Astrocyte (in vitro differentiated cells and primary cell): ENCODE data around the gene GABRE. TPM values are rescaled to one million over a fixed set of nuclear protein-coding genes. Genes with fewer than 3 reads are reported as not detected.

Experiments used
- DNase-seq: peaks from one replicate; pipeline ENCODE4 v3.0.0-alpha.2; 2010; ENCODE audit warnings: low read depth
- FAIRE-seq: peaks from 2 replicates; lab custom pipeline; 2011; peaks lifted over from hg19 to GRCh38; lab: Jason Lieb, UNC
- H2AFZ ChIP-seq: 2 replicates; pipeline ENCODE4 v1.6.0; 2012; ENCODE audit warnings: low read depth, low read length, inconsistent platforms
- H3K27ac ChIP-seq: 2 replicates; pipeline ENCODE4 v1.5.1; 2011; ENCODE audit warnings: low read depth, low read length, inconsistent platforms
- H3K27me3 ChIP-seq: 2 replicates; pipeline ENCODE4 v1.6.0; 2011; ENCODE audit warnings: low read length, inconsistent platforms; ENCODE audit not compliant: insufficient read depth
- H3K36me3 ChIP-seq: 2 replicates; pipeline ENCODE4 v1.5.1; 2011; ENCODE audit warnings: low read length, inconsistent platforms; ENCODE audit not compliant: insufficient read depth
- H3K4me1 ChIP-seq: 2 replicates; pipeline ENCODE4 v1.5.1; 2011; ENCODE audit warnings: low read length, inconsistent platforms; ENCODE audit not compliant: insufficient read depth
- H3K4me2 ChIP-seq: 2 replicates; pipeline ENCODE4 v1.6.0; 2012; ENCODE audit warnings: low read length, inconsistent platforms
- H3K4me3 ChIP-seq: 2 replicates; pipeline ENCODE4 v1.5.1; 2011; ENCODE audit warnings: low read depth, mild to moderate bottlenecking, low read length, inconsistent platforms; ENCODE audit not compliant: insufficient read depth
- H3K79me2 ChIP-seq: 2 replicates; pipeline ENCODE4 v1.6.0; 2012; ENCODE audit warnings: mild to moderate bottlenecking, low read length, inconsistent platforms; ENCODE audit not compliant: insufficient read depth
- H3K9ac ChIP-seq: 2 replicates; pipeline ENCODE4 v1.6.0; 2012; ENCODE audit warnings: mild to moderate bottlenecking, low read length, inconsistent platforms
- H3K9me3 ChIP-seq: 2 replicates; pipeline ENCODE4 v1.5.1; 2012; ENCODE audit warnings: low read depth, mild to moderate bottlenecking, low read length, inconsistent platforms; ENCODE audit not compliant: insufficient read depth
- H4K20me1 ChIP-seq: 2 replicates; pipeline ENCODE4 v1.6.0; 2012; ENCODE audit warnings: low read length, inconsistent platforms; ENCODE audit not compliant: insufficient read depth
- H3K27ac Mint-ChIP-seq: one replicate; pipeline ENCODE4 v1.8.0; 2021; ENCODE audit warnings: mild to moderate bottlenecking, mixed read lengths; ENCODE audit not compliant: unreplicated experiment
- H3K27me3 Mint-ChIP-seq: one replicate; pipeline ENCODE4 v1.8.0; 2021; ENCODE audit warnings: low read depth, mixed read lengths; ENCODE audit not compliant: unreplicated experiment
- H3K36me3 Mint-ChIP-seq: one replicate; pipeline ENCODE4 v1.8.0; 2021; ENCODE audit warnings: low read depth, mixed read lengths; ENCODE audit not compliant: unreplicated experiment
- H3K4me1 Mint-ChIP-seq: one replicate; pipeline ENCODE4 v1.8.0; 2021; ENCODE audit warnings: low read depth, mixed read lengths; ENCODE audit not compliant: unreplicated experiment
- H3K4me3 Mint-ChIP-seq: one replicate; pipeline ENCODE4 v1.8.0; 2021; ENCODE audit warnings: mild to moderate bottlenecking, moderate library complexity, mixed read lengths; ENCODE audit not compliant: unreplicated experiment
- H3K9me3 Mint-ChIP-seq: one replicate; pipeline ENCODE4 v1.8.0; 2021; ENCODE audit warnings: mild to moderate bottlenecking, mixed read lengths; ENCODE audit not compliant: unreplicated experiment
- CTCF ChIP-seq: IDR thresholded peaks from 2 replicates; pipeline ENCODE4 v1.5.1; 2011; ENCODE audit warnings: low read depth, mild to moderate bottlenecking, inconsistent platforms, low read length, moderate library complexity; ENCODE audit not compliant: insufficient read depth
- EZH2 ChIP-seq: IDR thresholded peaks from 2 replicates; pipeline ENCODE4 v1.6.1; 2012; ENCODE audit warnings: mild to moderate bottlenecking, low read length, inconsistent platforms; ENCODE audit not compliant: insufficient read depth
- total RNA-seq: library from RNA; stranded (reverse); gene quantifications from 2 replicates; pipeline ENCODE4 v1.2.1, GENCODE V29; 2021

GABRE gene
- total RNA-seq, 1 donor from 2014 or later = 1.8 TPM

DNA sequence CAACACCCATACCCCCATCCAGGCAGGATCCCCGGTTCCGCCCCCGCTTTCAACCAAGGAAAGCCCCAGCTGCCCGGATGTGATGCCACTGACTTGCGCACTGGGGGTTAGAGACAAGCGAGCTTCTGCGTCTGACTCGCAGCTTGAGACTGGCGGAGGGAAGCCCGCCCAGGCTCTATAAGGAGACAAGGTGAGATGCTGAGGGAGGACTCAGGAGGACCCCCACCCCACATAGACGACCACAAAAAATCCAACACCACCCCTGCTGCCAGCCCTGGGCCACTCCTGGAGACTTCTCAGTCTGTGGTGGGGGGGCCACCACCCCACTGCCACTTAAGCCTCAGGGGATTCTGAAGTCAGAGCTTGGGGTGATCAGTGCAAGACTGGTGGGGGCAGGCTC is 61.7 kb downstream of the GABRE start, which contains the start of gene MAGEA4:
MAGEA4 (plus strand) TSS at position 110 of the 400 bp plus-strand sequence. CDS start 10,776 bp downstream, outside the sequence.
- TF ChIP-seq CTCF = no peak
- no peak for TF ChIP-seq EZH2
- Mint-ChIP-seq H3K4me1 (no peaks in the 10 kb centered on the region), H3K36me3 (no peaks in the 10 kb centered on the region), H3K9me3 (no peaks in the 10 kb centered on the region), H3K27ac (no peak within 1 kb of the TSS), H3K4me3 (no peak within 1 kb of the TSS), H3K27me3 (peaks cover 4% of the 10 kb centered on the region)
- H3K9ac ChIP-seq = no peak within 1 kb of the TSS
- no peak for DNase-seq
- no peaks in the 10 kb centered on the region for H3K36me3 ChIP-seq
- H3K9me3 ChIP-seq = no peaks in the 10 kb centered on the region
- H4K20me1 ChIP-seq = no peaks in the 10 kb centered on the region
- no peaks in the 10 kb centered on the region for H3K79me2 ChIP-seq
- H3K4me2 ChIP-seq = no peak within 1 kb of the TSS
- no peak within 1 kb of the TSS for H2AFZ ChIP-seq
- no peak within 1 kb of the TSS for H3K27ac ChIP-seq
- no peaks in the 10 kb centered on the region for H3K4me1 ChIP-seq
- H3K27me3 ChIP-seq = no peaks in the 10 kb centered on the region
- no peak for FAIRE-seq
- H3K4me3 ChIP-seq = no peak within 1 kb of the TSS

DNA sequence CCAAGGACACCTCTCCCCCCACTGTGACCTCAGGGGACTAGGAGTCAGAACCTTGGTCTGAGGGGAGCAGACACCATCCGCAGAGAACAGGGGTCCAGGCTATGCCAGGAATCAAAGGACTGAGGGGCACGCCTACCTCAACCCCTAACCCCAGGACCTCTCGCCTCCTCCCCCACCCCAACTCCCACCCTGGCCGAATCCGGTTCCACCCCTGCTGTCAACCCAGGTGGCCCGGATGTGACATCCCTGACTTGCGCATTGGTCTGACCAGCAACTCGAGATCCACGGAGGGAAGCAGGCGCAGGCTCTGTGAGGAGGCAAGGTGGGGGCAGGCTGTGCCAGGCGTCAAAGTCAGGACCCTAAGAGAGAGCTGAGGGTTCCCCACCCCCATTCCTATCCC is 62.3 kb downstream of the GABRE start:
- H3K27me3 ChIP-seq = no peaks in the 10 kb centered on the region
- H2AFZ ChIP-seq = no peak overlapping the region
- no peak overlapping the region for H3K9ac ChIP-seq
- Mint-ChIP-seq H3K9me3 (no peaks in the 10 kb centered on the region), H3K4me3 (no peak overlapping the region), H3K4me1 (no peaks in the 10 kb centered on the region), H3K27me3 (peaks cover 4% of the 10 kb centered on the region), H3K27ac (no peak overlapping the region), H3K36me3 (no peaks in the 10 kb centered on the region)
- FAIRE-seq = no peak
- no peaks in the 10 kb centered on the region for H3K79me2 ChIP-seq
- H3K36me3 ChIP-seq = no peaks in the 10 kb centered on the region
- no peaks in the 10 kb centered on the region for H3K9me3 ChIP-seq
- H3K4me3 ChIP-seq = no peak overlapping the region
- H3K4me2 ChIP-seq = no peak overlapping the region
- no peak overlapping the region for H3K27ac ChIP-seq
- DNase-seq = no peak
- H4K20me1 ChIP-seq = no peaks in the 10 kb centered on the region
- TF ChIP-seq CTCF (no peak), EZH2 (no peak)
- no peaks in the 10 kb centered on the region for H3K4me1 ChIP-seq

- no peaks in the 10 kb centered on the region for H3K9me3 Mint-ChIP-seq
- TF ChIP-seq EZH2 (no peak), CTCF (no peak)
- DNase-seq (no peak), FAIRE-seq (no peak)
- Histone ChIP-seq H3K4me2 (no peak overlapping the region), H3K4me3 (no peak overlapping the region), H4K20me1 (no peaks in the 10 kb centered on the region), H3K79me2 (no peaks in the 10 kb centered on the region), H3K9ac (no peak overlapping the region), H3K27me3 (no peaks in the 10 kb centered on the region), H3K27ac (no peak overlapping the region), H2AFZ (no peak overlapping the region), H3K36me3 (no peaks in the 10 kb centered on the region), H3K4me1 (peaks cover 12% of the 10 kb centered on the region), H3K9me3 (no peaks in the 10 kb centered on the region)
- peaks cover 6% of the 10 kb centered on the region for H3K4me1 Mint-ChIP-seq
- peaks cover 2% of the 10 kb centered on the region for H3K27me3 Mint-ChIP-seq
- no peak overlapping the region for H3K4me3 Mint-ChIP-seq
- H3K36me3 Mint-ChIP-seq = no peaks in the 10 kb centered on the region
- H3K27ac Mint-ChIP-seq = no peak overlapping the region
These were observed 69.5 kb downstream of the GABRE start for GRCh38 chrX:151904989-151905388.
